A549 (cell line): ENCODE measurements around the gene CDH4.

Source experiments
- CTCF ChIP-seq: fragments of >200 bp; sonication (Bioruptor Twin); formaldehyde crosslinking; IDR thresholded peaks from 3 replicates; pipeline ENCODE4 v1.5.1; 2016
- EP300 ChIP-seq, 2 experiments: fragments of >200 bp; sonication (Bioruptor Twin); formaldehyde crosslinking; IDR thresholded peaks; 2 replicates in 1 of 2; 3 replicates in 1 of 2; pipeline ENCODE4 v1.6.1; 2016 to 2017
- JUNB ChIP-seq: fragments of >200 bp; sonication (Bioruptor Twin); formaldehyde crosslinking; IDR thresholded peaks from 2 replicates; pipeline ENCODE4 v1.6.1; 2016
- KDM1A ChIP-seq: fragments of 200-600 bp; sonication (generic); IDR thresholded peaks from 2 replicates; pipeline ENCODE4 v1.6.1; 2016; ENCODE audit warnings: low read depth, mild to moderate bottlenecking
- MAFK ChIP-seq: fragments of 450-650 bp; IDR thresholded peaks from 2 replicates; pipeline ENCODE4 v1.6.1; 2014; ENCODE audit not compliant: partially characterized antibody
- MAX ChIP-seq: IDR thresholded peaks from 2 replicates; pipeline ENCODE4 v1.6.1; 2012
- POLR2A ChIP-seq: IDR thresholded peaks from 2 replicates; pipeline ENCODE4 v1.6.1; 2012; ENCODE audit warnings: mild to moderate bottlenecking, low read length
- RNF2 ChIP-seq: fragments of 200-600 bp; sonication (generic); IDR thresholded peaks from 2 replicates; pipeline ENCODE4 v1.6.1; 2016; ENCODE audit warnings: low read depth, mild to moderate bottlenecking, antibody characterized with exemption, moderate library complexity, borderline replicate concordance
- TF ChIP-seq, protein P1 (sequence below): IDR thresholded peaks from 2 replicates; pipeline ENCODE4 v1.6.1; 2012

DNA sequence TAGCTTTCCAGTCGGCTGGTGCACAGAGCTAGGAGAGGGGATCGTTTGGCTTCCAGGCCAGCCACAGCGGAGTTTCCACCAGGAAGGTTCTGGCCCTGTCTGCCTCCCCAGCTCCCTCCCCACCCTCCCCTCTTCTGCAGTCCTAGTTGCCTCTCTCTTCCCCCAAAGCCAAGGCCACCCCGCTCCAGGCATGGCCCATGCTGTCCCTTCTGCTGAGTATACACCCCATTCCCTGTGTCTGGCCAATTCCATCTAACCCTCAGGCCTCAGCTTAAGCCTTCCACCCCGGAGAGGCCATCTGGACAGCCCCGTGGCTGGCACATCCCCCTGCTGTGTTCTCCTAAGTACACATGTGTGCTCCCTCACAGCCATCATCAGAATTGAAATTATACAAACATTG is 167.4 kb downstream of the CDH4 start:
- TF ChIP-seq JUNB (no peak), POLR2A (no peak), KDM1A (no peak), CTCF (no peak), EP300 (IDR thresholded peaks at IDR 0.05) (no peak), MAX (no peak), RNF2 (no peak), MAFK (no peak)
- TF ChIP-seq, protein P1, sequence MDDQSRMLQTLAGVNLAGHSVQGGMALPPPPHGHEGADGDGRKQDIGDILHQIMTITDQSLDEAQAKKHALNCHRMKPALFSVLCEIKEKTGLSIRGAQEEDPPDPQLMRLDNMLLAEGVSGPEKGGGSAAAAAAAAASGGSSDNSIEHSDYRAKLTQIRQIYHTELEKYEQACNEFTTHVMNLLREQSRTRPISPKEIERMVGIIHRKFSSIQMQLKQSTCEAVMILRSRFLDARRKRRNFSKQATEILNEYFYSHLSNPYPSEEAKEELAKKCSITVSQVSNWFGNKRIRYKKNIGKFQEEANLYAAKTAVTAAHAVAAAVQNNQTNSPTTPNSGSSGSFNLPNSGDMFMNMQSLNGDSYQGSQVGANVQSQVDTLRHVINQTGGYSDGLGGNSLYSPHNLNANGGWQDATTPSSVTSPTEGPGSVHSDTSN, result no peak
